CD4-positive, alpha-beta T cell (primary cell): ENCODE results near the gene ZNF185. TPM values are rescaled to one million over a fixed set of nuclear protein-coding genes. Genes with fewer than 3 reads are reported as not detected.

Experiments
- ATAC-seq: fragments of 200-7000 bp; cut with Tn5 transposase; one replicate; pipeline ENCODE4 v1.10.0; 2022; ENCODE audit warnings: mild to moderate bottlenecking; ENCODE audit not compliant: poor library complexity
- CTCF ChIA-PET: fragments of 350-600 bp; sonication (Branson Sonifier 250); formaldehyde crosslinking; loops from one replicate; lab custom pipeline; 2021; ENCODE audit warnings: antibody characterized with exemption, inconsistent platforms; lab: Charles Lee
- POLR2A ChIA-PET: fragments of 350-600 bp; sonication (Branson Sonifier 250); formaldehyde crosslinking; loops from one replicate; lab custom pipeline; 2021; ENCODE audit warnings: antibody characterized with exemption, inconsistent platforms; lab: Charles Lee
- DNase-seq, 14 experiments: peaks; one replicate each; pipeline ENCODE4 v3.0.0-alpha.2; 2013 to 2020; ENCODE audit warnings: mixed read lengths in 2 of 14
- H3K27ac ChIP-seq, 2 donors: one replicate each; pipeline versions ENCODE4 v1.5.1 to v1.7.0; 2013; ENCODE audit warnings: low read length in 2 of 2, low read depth in 1 of 2, mild to moderate bottlenecking in 1 of 2
- H3K27me3 ChIP-seq, 2 experiments: 1 replicate in 1 of 2; 2 replicates in 1 of 2; pipeline versions ENCODE4 v1.6.1 to v1.7.0; 2013; ENCODE audit warnings: low read length in 2 of 2, control low read depth in 1 of 2, mild to moderate bottlenecking in 1 of 2, moderate library complexity in 1 of 2; ENCODE audit not compliant: insufficient read depth in 2 of 2, control insufficient read depth in 1 of 2
- H3K36me3 ChIP-seq: one replicate; pipeline ENCODE4 v1.6.1; 2013; ENCODE audit warnings: low read length, control low read depth; ENCODE audit not compliant: insufficient read depth
- H3K4me1 ChIP-seq: one replicate; pipeline ENCODE4 v1.6.1; 2013; ENCODE audit warnings: low read length, control low read depth; ENCODE audit not compliant: insufficient read depth
- H3K4me3 ChIP-seq: one replicate; pipeline ENCODE4 v1.5.1; 2013; ENCODE audit warnings: mild to moderate bottlenecking, low read length, moderate library complexity
- H3K9me3 ChIP-seq, 2 experiments: 1 replicate in 1 of 2; 2 replicates in 1 of 2; pipeline versions ENCODE4 v1.6.1 to v1.7.0; 2013; ENCODE audit warnings: low read length in 2 of 2, mild to moderate bottlenecking in 2 of 2, control low read depth in 1 of 2, moderate library complexity in 1 of 2; ENCODE audit not compliant: control insufficient read depth in 1 of 2, insufficient read depth in 1 of 2
- H3K27ac Mint-ChIP-seq: one replicate; pipeline ENCODE4 v1.8.0; 2020; ENCODE audit warnings: mixed read lengths
- H3K27me3 Mint-ChIP-seq: one replicate; pipeline ENCODE4 v1.8.0; 2021; ENCODE audit warnings: mixed read lengths
- H3K36me3 Mint-ChIP-seq: one replicate; pipeline ENCODE4 v1.8.0; 2021; ENCODE audit warnings: low read depth, mixed read lengths
- H3K4me1 Mint-ChIP-seq: one replicate; pipeline ENCODE4 v1.8.0; 2021; ENCODE audit warnings: low read depth, mixed read lengths
- H3K4me3 Mint-ChIP-seq: one replicate; pipeline ENCODE4 v1.8.0; 2020; ENCODE audit warnings: mild to moderate bottlenecking, mixed read lengths
- H3K9me3 Mint-ChIP-seq: one replicate; pipeline ENCODE4 v1.8.0; 2020; ENCODE audit warnings: mixed read lengths
- intact Hi-C, 2 experiments: fragments of 100-400 bp; cut with DNase I in 1 of 2; cut with micrococcal nuclease in 1 of 2; formaldehyde crosslinking; loops; one replicate each; pipeline versions ENCODE4 v1.15.1 to v1.9.0; 2023 to 2025; cut with DNase I, micrococcal nuclease
- total RNA-seq, 174 experiments: library from RNA in 2 of 174; stranded (reverse) in 2 of 174; gene quantifications; one replicate each; pipeline ENCODE4 v1.2.3 and lab custom pipeline; 2021 to 2026
- TF ChIP-seq, protein P1 (sequence below): fragments of 200-600 bp; IDR thresholded peaks from one replicate; pipeline ENCODE4 v1.8.0; 2022; ENCODE audit warnings: antibody characterized with exemption, mild to moderate bottlenecking

The ZNF185 gene
- total RNA-seq, 2 experiments from 2014 or later = 1.4 to 1.5 TPM

DNA sequence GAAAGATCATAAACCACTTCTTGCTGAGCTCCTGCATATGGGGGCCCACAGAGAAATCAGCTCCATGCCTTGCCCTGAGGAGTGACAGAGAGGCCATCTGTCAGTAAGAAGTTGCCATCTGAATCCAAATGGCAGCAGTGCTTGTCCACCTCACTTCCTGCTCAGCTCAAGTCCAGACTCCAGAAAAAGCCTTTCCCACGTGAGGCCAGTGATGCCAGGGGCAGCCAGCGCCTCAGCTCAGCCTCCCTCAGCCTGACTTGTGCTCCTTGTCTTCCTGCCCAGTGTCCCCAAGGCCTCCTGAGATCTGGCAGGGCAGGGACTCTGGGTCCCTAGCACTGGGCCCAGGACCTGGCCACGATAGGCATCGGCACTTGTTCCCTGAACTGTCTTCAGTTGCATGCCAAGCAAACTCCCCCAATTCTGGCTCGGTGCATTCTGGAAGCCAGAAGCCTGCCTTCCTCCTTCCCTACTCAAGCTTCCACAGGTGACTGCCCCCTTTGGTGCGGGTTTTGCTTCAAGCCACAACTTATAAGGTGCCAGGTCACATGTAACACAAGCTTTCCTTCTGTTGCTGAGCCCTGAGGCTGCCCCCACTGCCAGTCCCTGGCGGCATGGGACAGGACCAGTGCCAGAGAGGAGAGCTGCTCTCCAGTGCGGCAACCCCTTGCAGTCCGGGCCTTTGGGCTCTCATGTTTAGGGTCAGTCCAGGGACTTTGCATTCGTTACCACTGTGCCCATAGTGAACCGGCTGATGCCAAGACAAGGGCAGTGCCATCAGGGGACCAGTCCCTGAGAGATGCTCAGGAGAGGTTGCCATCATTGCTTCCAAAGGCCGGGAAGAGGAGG lies 2.2 kb downstream of the ZNF185 start:
- TF ChIP-seq, protein P1, sequence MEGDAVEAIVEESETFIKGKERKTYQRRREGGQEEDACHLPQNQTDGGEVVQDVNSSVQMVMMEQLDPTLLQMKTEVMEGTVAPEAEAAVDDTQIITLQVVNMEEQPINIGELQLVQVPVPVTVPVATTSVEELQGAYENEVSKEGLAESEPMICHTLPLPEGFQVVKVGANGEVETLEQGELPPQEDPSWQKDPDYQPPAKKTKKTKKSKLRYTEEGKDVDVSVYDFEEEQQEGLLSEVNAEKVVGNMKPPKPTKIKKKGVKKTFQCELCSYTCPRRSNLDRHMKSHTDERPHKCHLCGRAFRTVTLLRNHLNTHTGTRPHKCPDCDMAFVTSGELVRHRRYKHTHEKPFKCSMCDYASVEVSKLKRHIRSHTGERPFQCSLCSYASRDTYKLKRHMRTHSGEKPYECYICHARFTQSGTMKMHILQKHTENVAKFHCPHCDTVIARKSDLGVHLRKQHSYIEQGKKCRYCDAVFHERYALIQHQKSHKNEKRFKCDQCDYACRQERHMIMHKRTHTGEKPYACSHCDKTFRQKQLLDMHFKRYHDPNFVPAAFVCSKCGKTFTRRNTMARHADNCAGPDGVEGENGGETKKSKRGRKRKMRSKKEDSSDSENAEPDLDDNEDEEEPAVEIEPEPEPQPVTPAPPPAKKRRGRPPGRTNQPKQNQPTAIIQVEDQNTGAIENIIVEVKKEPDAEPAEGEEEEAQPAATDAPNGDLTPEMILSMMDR = no peak
- Mint-ChIP-seq H3K27ac (no peak overlapping the region), H3K36me3 (no peaks in the 10 kb centered on the region), H3K27me3 (peaks cover 25% of the 10 kb centered on the region), H3K4me1 (no peaks in the 10 kb centered on the region), H3K4me3 (no peak overlapping the region), H3K9me3 (no peaks in the 10 kb centered on the region)
- H3K36me3 ChIP-seq = no peaks in the 10 kb centered on the region
- DNase-seq (no peak), ATAC-seq (no peak)
- intact Hi-C loops = no loop called here
- H3K27ac ChIP-seq = no peak overlapping the region
- H3K27me3 ChIP-seq = peaks cover 6 to 24% of the 10 kb centered on the region in 2 experiments
- no peaks in the 10 kb centered on the region for H3K9me3 ChIP-seq
- ChIA-PET POLR2A (no interaction called here), CTCF (no interaction called here)
- H3K4me3 ChIP-seq = no peak overlapping the region
- peaks cover 6% of the 10 kb centered on the region for H3K4me1 ChIP-seq

DNA sequence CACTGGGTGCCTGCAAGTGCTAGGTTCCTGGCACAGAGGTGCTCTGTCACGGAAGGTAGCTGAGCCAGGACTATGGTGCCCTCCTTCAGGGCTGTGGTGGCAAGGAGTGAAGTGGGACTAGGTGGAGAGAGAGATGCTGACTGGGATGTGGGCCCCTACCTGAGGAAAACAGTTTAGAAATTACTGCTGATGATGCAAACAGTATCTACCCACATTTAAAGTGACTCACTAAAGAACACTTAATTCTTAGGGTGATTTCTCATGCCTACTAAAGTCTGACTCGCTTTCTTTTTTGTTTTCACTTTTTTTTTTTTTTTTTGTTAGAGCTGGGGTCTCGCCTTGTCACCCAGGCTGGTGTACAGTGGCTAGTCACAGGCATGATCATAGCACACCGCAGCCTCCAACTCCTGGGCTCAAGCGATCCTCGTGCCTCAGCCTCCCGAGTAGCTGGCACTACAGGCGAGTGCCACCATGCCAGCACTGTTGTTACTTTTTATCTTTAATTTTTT lies 3.1 kb downstream of the ZNF185 start:
- Mint-ChIP-seq H3K27me3 (peaks cover 16% of the 10 kb centered on the region), H3K27ac (no peak overlapping the region), H3K36me3 (no peaks in the 10 kb centered on the region), H3K4me1 (no peaks in the 10 kb centered on the region), H3K4me3 (no peak overlapping the region), H3K9me3 (no peaks in the 10 kb centered on the region)
- Histone ChIP-seq H3K27me3 (peaks cover 7 to 24% of the 10 kb centered on the region in 2 experiments), H3K4me1 (peaks cover 6% of the 10 kb centered on the region), H3K9me3 (no peaks in the 10 kb centered on the region), H3K36me3 (no peaks in the 10 kb centered on the region), H3K27ac (no peak overlapping the region), H3K4me3 (no peak overlapping the region)
- POLR2A ChIA-PET = no interaction called here
- intact Hi-C loops = no loop called here
- DNase-seq (no peak), ATAC-seq (no peak)
- TF ChIP-seq, protein P1 = no peak
- CTCF ChIA-PET = no interaction called here

DNA sequence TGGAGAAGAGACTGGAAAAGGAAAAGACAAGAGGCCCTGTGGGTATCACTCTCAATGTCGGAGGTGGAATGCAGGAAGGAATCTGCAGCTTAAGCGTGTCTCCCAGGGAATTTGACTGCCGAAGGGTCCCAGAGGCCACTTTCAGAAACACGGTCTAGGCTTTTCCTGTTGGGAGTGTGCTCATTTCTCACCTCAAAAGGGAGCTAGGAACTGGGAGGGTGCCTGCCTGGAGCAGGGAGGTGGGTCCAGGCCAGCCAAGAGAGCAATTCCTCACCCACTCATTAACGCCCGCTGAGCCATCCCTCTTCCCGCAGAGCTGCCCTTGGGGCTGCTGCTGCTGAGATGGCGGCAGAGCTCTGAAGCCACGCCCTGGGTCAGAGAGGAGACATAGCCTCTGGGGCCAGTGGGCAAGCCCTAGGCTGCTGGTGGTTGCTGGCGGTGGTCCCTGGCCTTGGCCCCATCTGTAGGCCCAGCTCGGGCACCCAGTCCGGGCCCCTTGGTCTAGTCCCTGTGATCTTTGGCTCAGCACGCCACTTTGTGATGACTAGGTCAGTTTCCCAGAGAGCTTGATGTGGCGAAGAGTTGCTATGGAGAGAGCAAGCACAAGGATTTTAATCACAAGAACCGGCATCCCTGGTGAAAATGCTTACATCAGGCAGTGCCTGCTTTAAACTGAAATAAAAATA lies 4.1 kb downstream of the ZNF185 start:
- H3K9me3 ChIP-seq = no peaks in the 10 kb centered on the region
- Mint-ChIP-seq H3K9me3 (no peaks in the 10 kb centered on the region), H3K27ac (no peak overlapping the region), H3K4me1 (no peaks in the 10 kb centered on the region), H3K4me3 (no peak overlapping the region), H3K36me3 (no peaks in the 10 kb centered on the region), H3K27me3 (peaks cover 8% of the 10 kb centered on the region)
- POLR2A ChIA-PET = no interaction called here
- DNase-seq (no peak), ATAC-seq (no peak)
- TF ChIP-seq, protein P1 = no peak
- peaks cover 5 to 23% of the 10 kb centered on the region in 2 experiments for H3K27me3 ChIP-seq
- intact Hi-C loops = no loop called here
- no peak overlapping the region for H3K27ac ChIP-seq
- CTCF ChIA-PET = no interaction called here
- no peaks in the 10 kb centered on the region for H3K36me3 ChIP-seq
- peaks cover 6% of the 10 kb centered on the region for H3K4me1 ChIP-seq
- H3K4me3 ChIP-seq = no peak overlapping the region
